Measurements from ENCODE around the gene HCRTR1. TPM values are rescaled to one million over a fixed set of nuclear protein-coding genes. Genes with fewer than 3 reads are reported as not detected.

HCRTR1 gene
- total RNA-seq, 1 experiment from 2014 or later: not detected

DNA sequence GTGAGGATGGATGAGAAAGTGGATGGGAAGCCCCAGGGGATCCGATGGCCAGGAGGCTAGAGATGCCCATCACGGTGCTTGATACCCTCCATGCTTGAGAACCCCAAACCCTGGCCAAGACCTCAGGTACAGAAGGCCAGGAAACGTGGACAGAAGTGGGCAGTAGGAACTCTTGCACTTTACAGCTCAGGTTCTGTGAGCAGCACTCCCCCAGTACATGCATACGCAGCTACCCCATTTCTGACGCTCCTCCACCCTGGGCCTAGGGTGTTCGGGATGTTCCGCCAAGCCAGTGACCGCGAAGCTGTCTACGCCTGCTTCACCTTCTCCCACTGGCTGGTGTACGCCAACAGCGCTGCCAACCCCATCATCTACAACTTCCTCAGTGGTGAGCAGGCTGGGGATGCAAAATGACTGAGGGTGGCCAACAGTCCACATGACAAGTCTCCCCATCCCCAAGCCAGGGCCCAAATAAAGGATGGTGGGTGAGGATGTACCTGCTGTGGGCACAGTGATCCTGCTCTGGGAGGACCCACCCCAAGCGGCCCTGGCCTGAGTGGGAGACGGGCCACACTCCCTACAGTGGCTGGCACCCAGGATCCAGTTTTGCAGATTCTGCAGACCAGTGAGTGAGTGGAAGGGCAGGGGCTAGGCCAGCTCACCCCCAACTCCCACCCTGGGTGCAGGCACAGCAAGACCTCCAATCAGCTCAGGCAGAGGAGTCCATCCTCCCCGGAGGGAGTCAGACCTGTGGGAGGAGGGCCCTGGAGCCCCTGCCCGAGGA is 7.4 kb downstream of the HCRTR1 start:
- no peak for DNase-seq (ENCODE audit: extremely low read depth, low read depth)

DNA sequence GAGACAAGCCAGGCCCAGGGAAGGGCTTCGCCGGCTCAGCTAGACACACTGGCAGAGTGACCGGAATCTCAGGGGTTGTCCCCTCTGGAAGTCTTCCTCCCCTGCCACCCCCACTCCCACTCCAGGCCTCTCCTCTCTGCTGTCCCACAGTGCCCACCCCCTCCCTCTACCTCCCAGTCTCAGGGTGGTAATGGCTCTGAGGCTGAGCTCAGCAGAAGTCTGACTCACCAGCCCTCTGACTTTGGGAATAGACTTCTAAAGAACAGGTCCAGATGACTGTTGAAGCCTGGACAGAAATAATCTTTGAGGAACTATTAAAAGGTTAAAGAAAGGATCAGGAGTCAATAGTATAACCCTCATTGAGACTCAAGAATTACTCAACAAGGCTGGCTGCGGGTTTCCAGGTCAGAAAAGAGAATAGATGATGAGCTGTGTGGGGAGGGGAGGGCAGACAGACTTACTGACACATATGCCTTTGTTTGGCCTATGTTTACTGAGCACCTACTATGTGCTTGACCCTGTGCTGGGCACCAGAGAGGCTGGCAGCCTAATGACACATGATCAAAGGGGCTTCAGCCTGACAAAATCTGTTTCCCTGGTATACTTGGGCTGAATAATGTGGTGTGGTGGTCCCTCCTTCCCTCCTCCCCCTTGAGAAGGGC is 8.2 kb downstream of the HCRTR1 start:
- no peak for DNase-seq (ENCODE audit: extremely low read depth, low read depth)

- no peak for DNase-seq (ENCODE audit: extremely low read depth, low read depth)
These were observed 9.0 kb downstream of the HCRTR1 start for GRCh38 chr1:31626223-31627207.

- no peak for DNase-seq (ENCODE audit: extremely low read depth, low read depth)
These were observed 9.9 kb downstream of the HCRTR1 start for GRCh38 chr1:31627301-31627929.

- DNase-seq (ENCODE audit: extremely low read depth, low read depth): no peak
These were observed 10.6 kb downstream of the HCRTR1 start for GRCh38 chr1:31627930-31628559.

- DNase-seq (ENCODE audit: extremely low read depth, low read depth): no peak
These were observed 11.6 kb downstream of the HCRTR1 start for GRCh38 chr1:31628931-31629556.

GRCh38 chr1:31632649-31633048 is 15.2 kb downstream of the HCRTR1 start:
- no peak for DNase-seq (ENCODE audit: extremely low read depth, low read depth)

DNA sequence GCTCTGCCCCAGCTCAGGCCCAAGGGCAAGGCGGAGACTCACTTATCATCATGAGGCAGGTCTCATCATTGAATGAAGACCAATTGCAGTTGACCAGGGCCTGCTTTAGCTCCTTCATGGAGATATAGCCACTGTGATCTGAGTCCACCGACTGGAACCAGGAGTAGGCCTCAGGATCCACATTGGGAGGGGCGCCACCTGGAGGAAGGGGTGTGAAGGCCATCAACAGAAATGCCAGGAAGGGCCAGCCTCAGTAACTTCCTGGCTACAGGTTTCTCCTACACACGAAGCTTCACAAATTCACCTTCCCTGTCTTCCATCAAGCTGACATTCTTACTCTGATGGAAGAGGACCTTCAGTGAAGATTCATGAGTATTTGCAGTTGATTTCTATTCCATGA is 15.6 kb downstream of the HCRTR1 start:
- peak; percentile 8 for DNase-seq (ENCODE audit: extremely low read depth, low read depth)

DNA sequence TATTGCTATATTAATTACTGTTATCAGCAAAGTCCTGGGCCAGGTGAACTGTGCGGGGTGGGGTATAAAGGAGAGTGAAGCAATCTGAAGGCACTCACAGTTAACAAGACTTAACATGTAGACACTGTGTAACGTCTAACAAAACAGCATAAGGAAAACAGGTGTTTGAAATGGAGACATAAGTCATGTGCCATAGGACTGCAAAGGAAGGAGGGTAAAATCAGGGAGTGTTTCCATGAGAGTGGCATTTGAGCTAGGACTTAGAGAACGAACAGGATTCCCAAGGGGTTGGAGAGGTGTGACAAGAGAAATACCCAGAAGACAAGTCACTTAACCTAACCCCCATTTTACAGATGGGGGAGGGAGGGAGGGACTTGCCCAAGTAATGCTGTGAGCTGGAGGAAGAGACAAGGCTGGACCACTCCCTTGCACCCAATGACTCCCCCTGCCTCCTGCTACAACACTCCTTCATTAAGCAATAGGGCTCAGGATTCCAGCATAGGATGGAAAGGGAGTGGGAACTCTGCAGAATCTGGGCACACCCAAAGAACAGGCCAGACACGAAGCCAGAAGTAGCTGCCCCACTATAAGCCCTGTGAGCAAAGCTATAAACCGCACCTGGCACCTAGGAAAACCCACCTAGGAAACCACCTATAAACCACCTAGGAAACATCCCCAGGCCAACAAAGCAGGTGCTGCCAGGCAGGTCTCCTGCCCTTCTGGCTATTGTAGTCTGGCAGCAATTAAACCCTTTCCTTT is 20.6 kb downstream of the HCRTR1 start:
- DNase-seq (ENCODE audit: extremely low read depth, low read depth): no peak

DNA sequence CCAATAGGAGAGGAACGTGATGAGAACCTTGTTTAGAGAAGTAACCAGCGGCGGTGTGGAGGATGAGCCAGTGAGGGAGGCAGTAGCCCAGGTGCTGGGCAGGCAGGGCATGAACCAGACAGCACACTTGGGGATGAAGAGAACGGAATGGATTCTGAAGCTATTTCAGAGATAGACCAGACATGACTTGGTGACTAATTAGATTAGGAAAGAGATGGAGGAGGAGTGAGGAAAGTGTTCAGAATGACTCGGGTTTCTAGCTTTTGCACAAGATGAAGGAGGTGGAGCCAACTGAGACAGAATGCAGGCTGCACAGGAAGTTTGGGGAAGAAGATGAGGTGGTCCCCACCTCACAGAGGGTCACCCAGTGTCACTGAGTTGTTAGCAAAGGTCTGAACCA is 22.1 kb downstream of the HCRTR1 start:
- DNase-seq (ENCODE audit: extremely low read depth, low read depth): no peak

- DNase-seq (ENCODE audit: extremely low read depth, low read depth): no peak
These were observed 22.7 kb downstream of the HCRTR1 start for GRCh38 chr1:31640179-31640578.

GRCh38 chr1:31640964-31641363 is 23.5 kb downstream of the HCRTR1 start:
- no peak for DNase-seq (ENCODE audit: extremely low read depth, low read depth)

DNA sequence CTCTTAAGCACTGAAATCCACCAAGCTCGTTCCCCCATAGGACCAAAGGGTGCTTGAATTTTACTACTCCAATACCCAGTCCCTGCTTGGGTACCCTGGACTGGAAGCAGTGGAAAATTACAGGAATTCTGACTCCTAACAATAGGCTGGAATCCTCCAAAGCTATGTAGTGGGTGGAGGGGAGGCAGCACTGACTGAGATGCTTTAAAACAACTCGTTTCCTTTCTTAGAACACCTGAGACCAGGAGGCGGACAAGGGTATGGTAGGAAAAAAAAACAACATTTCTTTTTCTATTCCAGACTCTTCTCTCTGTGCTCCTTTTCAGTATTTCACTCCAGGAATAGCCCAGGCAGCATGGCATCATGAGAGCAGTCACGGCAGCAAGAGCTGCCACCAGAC is 24.9 kb downstream of the HCRTR1 start:
- DNase-seq (ENCODE audit: extremely low read depth, low read depth): no peak

- DNase-seq (ENCODE audit: extremely low read depth, low read depth): no peak
These were observed 25.4 kb downstream of the HCRTR1 start for GRCh38 chr1:31642897-31643296.

DNA sequence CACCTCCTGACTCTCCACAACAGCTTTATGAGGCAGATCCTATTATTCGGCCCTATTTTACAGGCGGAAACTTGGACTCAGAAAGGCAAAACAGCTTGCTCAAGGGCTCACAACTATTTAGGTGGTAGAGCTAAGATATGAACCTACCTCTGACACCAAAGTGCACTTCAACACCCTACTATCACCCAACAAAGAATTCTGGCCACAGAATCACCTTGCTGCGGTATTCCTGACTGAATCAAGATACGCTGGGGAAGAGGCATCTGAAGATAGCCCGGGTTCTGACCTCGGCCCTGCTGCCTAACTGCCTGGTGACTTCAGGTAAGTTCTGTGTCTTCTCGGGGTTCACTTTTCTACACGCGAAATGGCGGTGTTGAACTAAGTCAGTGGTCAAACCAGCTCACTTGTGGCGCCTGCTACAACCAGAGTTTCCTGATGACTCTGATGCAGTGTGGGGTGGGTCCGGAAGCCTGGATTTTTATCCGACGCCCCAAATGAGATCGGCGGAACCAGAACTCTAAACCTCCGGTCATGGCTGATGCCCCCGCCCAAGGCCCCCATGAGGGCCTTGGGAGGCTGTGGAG is 26.6 kb downstream of the HCRTR1 start:
- no peak for DNase-seq (ENCODE audit: extremely low read depth, low read depth)

- DNase-seq (ENCODE audit: extremely low read depth, low read depth): peak; percentile 95
These were observed 27.2 kb downstream of the HCRTR1 start, which contains the start of gene PEF1 for GRCh38 chr1:31644560-31645273. Gene PEF1, minus strand, starts transcription at chr1:31644876. Its CDS starts 12 bp downstream, at chr1:31644864.

DNA sequence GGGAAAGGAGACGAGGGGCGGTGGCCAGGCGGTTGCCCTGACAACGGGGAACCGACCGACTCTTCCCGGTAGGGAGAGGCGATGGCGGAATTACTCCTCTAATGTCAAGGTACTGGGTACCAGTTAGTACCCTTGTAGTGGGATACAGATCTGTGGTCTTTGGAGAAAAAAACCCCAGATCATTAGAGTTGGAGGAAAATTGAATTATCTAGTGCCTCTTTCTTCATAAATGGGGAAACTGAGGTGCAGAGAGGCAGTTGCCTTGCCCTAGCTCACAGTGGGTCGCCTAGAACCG is 27.7 kb downstream of the HCRTR1 start:
- no peak for DNase-seq (ENCODE audit: extremely low read depth, low read depth)
